Measurements from ENCODE around the gene RBBP4.

RBBP4 gene

DNA sequence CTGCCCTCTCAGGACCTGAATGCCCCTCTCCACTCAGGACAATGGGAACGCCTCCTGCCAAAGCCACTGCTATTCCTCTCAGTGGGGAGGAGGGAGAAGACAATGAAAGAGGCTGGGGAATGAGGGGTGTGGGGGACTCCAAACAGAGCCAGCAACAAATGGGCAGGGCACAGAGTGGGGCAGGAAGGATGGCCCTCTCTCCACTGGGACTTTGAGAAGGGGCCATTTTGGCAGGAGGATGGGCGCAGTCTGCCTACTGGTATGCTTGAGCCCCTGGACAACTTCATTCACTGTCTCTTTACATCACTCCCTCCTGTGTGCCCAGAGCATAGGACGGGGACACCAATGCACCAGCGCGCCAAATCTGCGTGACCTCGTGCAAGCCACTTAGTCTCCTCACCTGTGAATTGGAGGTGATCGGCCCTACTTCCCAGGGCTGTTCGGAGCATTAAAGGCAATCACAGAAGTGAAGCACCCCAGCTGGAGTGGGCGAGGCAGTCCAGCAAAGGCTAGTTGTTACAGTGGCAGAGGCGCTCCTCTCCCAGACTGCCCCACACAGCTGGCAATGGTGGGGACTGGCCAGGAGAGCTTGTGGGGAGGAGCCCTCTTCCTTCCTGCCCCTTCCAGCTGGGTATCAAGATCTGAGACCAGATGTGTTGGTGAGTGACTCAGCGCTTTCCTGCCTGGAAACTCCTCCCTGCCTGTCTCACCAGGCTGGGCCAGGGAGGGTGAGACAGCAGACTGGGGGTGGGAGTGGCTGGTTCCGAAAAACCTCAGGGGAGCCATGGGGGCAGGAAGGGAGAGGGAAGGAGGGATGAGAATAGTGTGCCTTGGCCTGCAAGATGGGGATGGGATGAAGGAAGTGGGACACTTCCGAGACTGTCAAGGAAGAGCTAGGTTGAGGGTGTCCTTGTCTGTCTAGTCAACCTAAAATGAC lies 73.9 kb downstream of the RBBP4 start:
- peak in 1 of 2 experiments; percentile 43 for DNase-seq

DNA sequence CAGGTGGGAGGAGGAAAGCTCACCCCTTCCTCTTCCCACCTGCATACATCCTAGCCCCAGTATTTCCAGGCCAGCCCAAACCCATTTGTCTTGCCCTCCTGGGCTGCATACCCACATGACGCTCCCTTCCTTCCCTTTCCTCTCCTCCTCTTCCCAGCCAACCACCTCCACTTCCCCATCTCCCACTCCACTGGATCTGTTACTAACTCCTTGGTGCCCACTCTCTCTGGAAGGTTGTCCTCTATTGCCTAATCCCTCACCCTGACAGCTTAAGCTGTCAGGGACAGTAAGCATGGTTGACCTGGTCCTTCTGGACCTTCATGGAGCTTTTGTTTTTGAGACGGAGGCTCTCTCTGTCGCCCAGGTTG lies 74.6 kb downstream of the RBBP4 start:
- DNase-seq = no peak

DNA sequence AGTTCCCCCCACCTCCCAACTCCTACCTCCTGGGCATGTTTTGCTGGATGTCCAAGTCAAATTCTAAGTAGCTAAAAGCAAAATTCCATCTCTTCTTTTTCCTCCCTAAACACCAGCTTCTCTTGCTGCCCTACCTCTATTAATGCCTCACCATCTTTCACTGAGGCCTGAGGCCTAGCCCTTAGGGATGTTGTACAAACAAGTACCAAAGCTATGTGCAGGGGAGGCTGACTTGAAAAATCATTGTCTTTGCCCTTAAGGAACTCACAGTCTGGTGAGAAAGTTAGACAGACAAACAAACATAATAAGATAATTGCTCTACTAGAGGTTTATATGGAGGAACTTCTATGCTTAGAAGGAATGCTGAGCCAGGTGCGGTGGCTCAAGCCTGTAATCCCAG lies 76.9 kb downstream of the RBBP4 start:
- DNase-seq = no peak

DNA sequence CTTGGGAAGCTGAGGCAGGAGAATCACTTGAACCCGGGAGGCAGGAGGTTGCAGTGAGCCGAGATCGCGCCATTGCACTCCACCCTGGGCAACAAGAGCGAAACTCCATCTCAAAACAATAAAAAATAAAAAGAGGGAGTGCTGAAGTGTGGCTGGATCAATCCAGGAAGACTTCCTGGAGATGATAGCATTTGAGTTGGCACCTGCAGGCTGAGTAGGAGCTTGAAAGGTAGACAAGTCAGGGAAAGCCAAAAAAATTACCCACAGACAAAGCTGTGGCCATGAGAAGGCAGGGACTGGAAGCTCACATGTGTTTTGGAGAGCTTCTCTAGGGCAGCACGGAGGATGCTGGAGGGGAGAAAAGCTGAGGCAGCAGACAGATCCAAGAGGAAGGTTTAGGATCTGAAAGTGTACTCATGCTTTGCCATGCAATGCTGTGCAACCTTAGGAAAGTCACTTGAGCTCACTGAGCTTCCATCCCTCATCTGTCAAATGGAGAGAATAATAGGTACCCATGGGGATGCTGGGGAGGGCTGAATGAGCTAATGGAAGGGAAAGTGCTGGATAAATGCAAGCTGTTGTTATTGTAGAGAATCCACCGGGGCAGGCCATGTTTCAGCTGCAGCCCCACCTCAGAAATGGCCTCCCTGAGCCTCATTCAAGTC lies 77.5 kb downstream of the RBBP4 start:
- DNase-seq = no peak

DNA sequence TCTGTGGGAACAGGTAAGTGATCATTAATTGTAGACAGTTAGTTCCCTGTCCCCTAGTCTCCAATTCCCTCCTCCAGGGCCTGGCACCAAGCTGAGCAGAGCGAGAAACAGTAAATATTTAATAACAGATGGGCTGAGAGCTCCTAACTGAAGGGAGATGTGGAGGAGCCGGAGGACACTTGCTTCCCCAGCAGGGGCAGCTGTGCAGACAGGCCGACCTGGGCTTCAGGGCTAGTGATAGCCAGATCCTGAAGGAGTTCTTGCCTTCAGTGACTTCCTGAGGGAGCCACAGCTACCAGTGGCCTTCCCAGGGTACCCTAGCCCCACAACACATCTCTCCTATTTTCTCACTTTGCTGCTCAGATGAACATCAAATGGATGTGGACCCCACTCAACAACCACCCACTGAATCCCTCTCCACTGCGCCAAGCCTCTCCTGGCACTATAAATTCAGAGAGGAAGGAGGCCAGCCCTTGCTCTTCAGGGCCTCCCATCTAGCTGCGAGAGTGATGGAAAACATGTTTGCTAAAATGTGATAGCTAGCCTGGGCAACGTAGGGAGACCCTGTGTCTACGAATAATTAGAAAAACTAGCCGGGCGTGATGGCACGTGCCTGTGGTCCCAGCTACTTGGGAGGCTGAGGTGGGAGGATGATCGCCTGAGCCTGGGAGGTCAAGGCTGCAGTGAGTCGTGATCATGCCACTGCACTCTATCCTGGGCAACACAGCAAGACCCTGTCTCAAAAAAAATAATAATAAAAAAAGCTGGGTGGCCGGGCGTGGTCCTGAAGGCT lies 78.4 kb downstream of the RBBP4 start:
- no peak for DNase-seq

DNA sequence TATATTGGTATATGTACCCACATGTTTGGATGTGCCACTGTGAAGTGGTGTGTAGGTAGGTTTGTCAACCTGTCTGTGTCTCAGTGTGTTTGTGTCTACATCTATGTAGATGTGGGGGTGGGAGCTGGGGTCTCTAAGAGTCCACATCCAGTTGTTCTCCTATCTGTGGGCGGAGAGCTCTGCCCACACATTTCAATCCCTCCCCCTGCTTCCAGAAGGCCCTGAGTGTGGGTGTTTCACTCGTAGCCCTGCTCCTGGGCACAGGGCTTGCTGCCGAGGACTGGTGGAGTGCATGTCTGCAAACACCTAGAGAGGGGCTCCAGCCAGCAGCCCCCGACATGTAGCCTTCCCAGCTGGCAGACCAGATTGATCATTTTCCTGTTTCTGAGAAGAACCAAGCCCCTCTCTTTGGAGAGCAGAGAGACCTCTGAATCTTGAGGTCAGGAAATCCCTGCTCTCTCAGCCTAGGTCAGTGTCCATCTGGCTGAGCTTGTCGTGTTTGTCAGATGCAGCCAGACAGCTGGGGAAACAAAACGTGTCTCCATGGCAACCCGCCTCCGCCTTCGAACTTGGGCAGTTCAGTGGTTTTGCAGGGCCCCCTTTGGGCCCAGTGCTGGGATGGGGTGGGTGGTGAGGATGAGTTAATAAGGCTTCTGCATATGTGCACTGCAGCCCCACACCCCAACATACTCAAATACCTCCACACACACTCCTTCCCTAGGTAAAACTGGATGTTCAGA lies 82.7 kb downstream of the RBBP4 start:
- no peak for DNase-seq

All from activated T-cell treated with anti-CD3 and anti-CD28 coated beads, Interleukin-2, amount 50 U/mL, for 48 hours (primary cell).